SHP77 (cell line): ENCODE measurements around the gene PRKN.

Experiments used
- DNase-seq, 2 experiments: peaks; one replicate each; lab custom pipeline; 2025; lab: John Stamatoyannopoulos, UW

PRKN gene

DNA sequence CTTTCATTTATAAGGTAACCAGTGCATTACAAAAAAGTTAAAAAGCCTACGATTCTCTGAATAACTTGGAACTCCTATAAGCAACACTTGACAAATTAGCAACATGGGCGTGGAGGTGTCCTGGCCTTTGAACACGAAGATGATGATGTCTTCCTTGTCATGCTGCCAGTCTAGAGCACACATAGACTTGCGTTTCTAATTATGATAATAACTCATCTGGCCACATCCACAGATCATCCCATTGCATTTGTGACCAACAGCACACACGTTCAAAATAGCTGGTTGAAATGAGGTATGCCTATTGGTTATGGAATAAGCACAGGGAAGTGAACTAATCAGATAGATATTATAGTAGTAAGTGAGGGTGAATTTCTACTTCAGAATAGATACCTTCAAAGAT, 608.9 kb downstream of the PRKN start:
- DNase-seq: no peak

GRCh38 chr6:162116902-162117525, 610.6 kb downstream of the PRKN start:
- no peak for DNase-seq

GRCh38 chr6:162109480-162110050, 618.0 kb downstream of the PRKN start:
- DNase-seq: no peak

DNA sequence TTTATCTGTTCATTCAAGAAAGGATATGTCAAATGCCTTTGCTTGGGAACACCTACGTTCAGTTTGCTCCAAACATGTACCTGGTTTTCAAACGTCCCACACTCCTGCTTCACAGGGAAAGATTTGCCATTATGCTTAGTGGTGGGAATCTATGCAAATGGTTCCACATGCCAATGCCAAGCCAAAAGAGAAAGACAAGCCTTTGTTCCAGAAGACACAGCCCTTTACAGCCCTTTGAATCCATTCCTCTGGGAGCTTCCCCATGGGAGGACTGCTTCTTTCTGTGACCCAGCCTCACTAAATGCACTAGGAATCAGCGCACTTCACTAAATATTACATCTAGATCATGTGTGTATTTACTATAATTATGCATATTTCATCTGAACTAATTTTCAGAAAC, 619.5 kb downstream of the PRKN start:
- no peak for DNase-seq

GRCh38 chr6:162100096-162100495, 627.5 kb downstream of the PRKN start:
- DNase-seq: no peak

DNA sequence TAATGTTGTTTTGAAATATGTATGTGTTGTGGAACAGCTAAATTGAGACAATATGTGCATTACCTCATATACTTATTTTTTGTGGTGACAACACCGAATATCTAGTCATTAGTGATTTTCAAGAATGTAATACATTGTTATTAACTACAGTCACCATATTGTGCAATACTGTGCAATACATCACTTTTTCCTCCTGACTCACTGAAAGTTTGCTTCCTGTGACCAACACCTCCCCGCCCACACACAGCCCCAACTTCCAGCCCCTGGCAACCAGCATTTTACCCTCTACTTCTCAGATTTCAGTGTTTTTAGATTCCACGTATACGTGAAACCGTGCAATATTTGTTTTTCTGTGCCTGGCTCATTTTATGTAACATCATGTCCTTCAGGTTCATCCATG, 627.9 kb downstream of the PRKN start:
- DNase-seq: no peak

DNA sequence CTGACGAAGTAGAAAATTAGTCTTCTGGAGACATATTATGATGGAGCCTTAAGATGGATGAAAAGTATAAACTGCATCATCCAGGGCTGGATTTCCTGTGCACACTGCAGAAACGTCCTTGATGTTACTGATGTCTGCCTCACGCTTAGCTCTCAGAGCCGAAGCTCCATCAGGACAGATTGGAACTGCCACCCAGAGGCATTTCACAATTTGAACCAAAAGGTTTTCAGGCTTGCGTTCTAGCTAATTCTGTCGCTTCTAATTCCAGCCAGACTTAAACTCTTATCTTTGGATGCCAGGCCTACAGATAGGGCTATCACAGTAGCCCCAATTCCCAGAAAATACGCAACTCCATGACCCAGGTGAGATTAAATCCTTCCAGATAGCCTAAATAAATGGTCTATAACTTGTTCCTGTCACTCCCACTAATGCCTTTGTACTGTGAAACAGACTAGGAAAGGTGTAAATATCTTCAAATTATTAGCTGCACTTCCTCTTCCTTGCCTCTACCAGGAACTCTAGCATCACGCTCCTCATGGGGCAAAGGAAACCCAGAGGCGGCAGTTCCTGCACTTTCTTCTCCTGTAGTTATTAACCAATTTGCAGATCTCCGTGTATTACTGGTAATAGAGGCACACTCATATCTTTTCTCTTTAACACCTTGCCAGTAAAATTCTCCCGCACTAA, 634.6 kb downstream of the PRKN start:
- no peak for DNase-seq

DNA sequence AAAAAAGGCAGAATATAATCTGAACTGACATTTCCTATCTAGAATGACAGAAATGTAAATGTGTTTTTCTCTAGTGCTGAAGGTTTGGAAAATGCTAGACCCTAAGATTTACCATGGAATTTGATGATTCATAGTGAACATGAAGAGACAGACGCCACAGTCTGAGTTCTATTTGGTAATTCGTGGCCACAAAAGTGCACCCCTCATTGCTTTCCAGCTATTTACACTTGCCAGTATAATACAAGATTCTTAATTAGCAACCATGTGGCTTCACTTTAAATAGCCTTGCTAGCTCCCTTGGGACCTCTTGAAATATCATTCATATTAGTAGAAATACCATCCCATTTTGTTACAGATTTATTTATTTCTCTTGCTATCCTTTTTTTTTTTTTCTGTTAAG, 636.8 kb downstream of the PRKN start:
- DNase-seq: no peak

- no peak for DNase-seq
These were observed 639.5 kb downstream of the PRKN start for GRCh38 chr6:162088091-162088490.

GRCh38 chr6:162085561-162085960, 642.0 kb downstream of the PRKN start:
- DNase-seq: no peak

DNA sequence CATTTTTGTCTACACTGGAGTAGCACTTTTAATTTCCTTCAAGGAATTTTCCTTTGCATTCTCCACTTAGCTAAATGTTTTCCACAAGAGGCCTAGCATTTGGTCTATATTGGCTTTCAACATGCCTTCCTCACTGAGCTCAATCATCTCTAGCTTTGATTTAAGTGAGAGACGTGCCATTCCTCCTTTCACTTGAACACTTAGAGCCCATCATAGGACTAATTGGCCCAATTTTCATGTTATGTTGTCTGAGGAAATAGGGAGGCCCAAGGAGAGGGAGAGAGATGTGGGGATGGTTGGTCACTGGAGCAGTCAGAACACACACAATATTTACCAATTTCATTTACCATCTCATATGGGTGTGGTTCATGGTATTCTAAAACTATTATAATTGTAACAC, 645.0 kb downstream of the PRKN start:
- no peak for DNase-seq

GRCh38 chr6:162078667-162079066, 648.9 kb downstream of the PRKN start:
- no peak for DNase-seq

DNA sequence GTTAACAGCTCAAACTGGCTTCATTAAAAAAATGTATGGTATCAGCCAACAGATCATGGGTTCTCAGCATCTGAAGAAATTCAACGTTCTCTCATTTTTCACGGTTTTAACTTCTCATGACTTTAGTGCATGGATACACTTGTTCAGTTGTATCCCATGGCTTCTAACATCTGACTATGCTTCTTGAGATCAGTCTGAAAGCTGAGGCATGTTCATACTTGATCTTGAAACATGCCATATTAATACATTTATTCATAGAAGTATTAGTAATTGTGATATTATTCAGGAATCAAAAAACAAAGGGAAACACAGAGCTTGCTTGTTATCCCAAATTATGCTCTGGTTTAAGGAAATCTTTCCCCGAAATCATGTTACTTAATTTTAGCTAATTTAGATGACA, 649.4 kb downstream of the PRKN start:
- DNase-seq: no peak

GRCh38 chr6:162076816-162077215, 650.8 kb downstream of the PRKN start:
- DNase-seq: no peak

DNA sequence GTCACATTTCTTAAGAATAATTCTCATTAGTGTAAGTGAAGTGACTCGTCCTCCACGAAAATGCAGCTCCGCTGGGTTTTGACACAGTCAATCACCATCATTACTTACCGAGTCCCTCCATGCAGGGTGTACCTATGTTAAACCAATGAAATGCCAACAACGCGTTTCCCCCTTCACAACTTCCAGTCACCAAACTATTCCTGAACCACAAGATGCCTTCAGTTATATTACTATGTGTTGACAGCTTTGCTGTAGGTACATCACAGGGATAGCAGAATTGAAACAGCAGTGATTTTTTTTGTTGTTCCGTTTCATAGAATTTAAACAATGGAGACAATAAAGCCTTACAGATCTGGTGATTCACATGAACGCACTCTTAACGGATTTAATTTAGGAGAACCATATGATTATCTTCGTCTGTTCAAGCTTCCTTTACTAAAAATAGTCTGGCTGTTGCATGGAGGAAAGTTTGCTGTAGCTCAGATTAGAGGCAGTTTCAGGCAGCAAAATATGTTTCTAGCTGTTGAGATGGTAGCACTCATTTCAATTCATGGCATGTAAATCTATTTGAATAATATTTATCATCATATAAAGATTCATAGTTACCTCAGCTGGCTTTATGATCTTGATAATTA, 652.8 kb downstream of the PRKN start:
- no peak for DNase-seq

GRCh38 chr6:162070639-162071038, 656.9 kb downstream of the PRKN start:
- DNase-seq: no peak

GRCh38 chr6:162069995-162070394, 657.6 kb downstream of the PRKN start:
- no peak for DNase-seq

DNA sequence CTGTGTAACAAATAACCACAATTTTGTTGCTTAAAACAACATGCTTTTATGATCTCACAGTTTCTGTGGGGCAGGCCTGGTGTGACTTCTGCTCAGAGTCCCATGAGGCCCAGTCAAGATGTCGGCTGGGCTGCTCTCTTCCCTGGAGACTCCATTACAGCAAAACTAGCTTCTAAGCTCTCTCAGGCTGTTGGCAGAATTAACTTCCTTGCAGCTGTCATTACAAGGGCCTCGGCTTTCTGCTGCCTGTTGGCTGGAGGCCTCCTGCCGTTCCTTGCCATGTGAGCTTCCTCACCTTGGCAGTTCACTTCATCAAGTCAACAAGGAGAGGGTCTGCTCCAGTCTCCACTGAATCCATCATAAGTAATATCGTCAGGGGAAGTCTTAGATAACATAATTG, 659.2 kb downstream of the PRKN start:
- DNase-seq: no peak

DNA sequence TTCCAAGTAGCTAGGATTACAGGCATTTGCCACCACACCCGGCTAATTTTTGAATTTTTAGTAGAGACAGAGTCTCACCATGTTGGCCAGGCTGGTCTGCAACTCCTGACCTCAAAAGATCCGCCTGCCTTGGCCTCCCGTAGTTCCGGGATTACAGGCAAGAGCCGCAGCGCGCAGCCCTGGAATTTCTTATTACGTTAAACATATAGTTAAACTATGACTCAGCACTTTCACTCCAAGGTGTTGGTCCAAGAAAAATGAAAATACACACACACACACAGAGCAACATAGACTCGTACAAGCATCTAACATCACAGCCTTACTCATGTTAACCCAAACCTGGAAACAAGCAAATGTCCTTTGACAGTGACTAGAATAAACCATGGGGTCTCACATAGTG, 663.9 kb downstream of the PRKN start:
- DNase-seq: no peak

GRCh38 chr6:162058281-162058875, 669.2 kb downstream of the PRKN start:
- DNase-seq: no peak

- DNase-seq: peak; percentile 66 to 72
These were observed 670.8 kb downstream of the PRKN start for GRCh38 chr6:162056745-162057144.

- DNase-seq: no peak
These were observed 671.5 kb downstream of the PRKN start for GRCh38 chr6:162056061-162056460.

- DNase-seq: peak in 1 of 2 experiments; percentile 8
These were observed 672.2 kb downstream of the PRKN start for GRCh38 chr6:162055365-162055764.
